Right atrium auricular region (tissue), 2 donors: ENCODE results near the gene MYCBP2. TPM values are rescaled to one million over a fixed set of nuclear protein-coding genes. Genes with fewer than 3 reads are reported as not detected.
A peak's percentile ranks its signal among the peaks of the same experiment; 100 is the strongest.

Source experiments
- DNase-seq: peaks from one replicate; pipeline ENCODE4 v3.0.0-alpha.2; 2019; ENCODE audit warnings: low spot score
- H3K27ac ChIP-seq, 2 donors: fragments of 200-600 bp; sonication (generic); 1 replicate in 1 of 2; 2 replicates in 1 of 2; pipeline ENCODE4 v1.5.1; 2016 to 2019
- H3K27me3 ChIP-seq, 2 donors: fragments of 200-600 bp; sonication (generic); one replicate each; pipeline versions ENCODE4 v1.5.1 to v1.6.0; 2017 to 2019
- H3K36me3 ChIP-seq: fragments of 200-600 bp; sonication (generic); one replicate; pipeline ENCODE4 v1.5.1; 2016
- H3K4me1 ChIP-seq, 2 donors: fragments of 200-600 bp; sonication (generic); one replicate each; pipeline versions ENCODE4 v1.5.1 to v1.6.0; 2017 to 2019
- H3K4me3 ChIP-seq, 2 donors: fragments of 200-600 bp; sonication (generic); 1 replicate in 1 of 2; 2 replicates in 1 of 2; pipeline ENCODE4 v1.5.1; 2017 to 2019; ENCODE audit warnings: mild to moderate bottlenecking in 1 of 2, moderate library complexity in 1 of 2
- H3K9me3 ChIP-seq, 2 donors: fragments of 200-600 bp; sonication (generic); one replicate each; pipeline ENCODE4 v1.5.1; 2019
- CTCF ChIP-seq, 2 donors: fragments of 200-600 bp; sonication (generic); IDR thresholded peaks; one replicate each; pipeline ENCODE4 v1.5.1; 2019; ENCODE audit warnings: antibody characterized with exemption in 2 of 2
- total RNA-seq, 2 donors: library from RNA; depleted of rRNA; stranded (reverse); fragments of >200 nt; gene quantifications; one replicate each; pipeline ENCODE4 v1.1.0, GENCODE V29; 2016

Gene MYCBP2
- total RNA-seq, 2 donors from 2014 or later: 78.6 to 91.2 TPM

GRCh38 chr13:77335543-77335942 lies 8.6 kb upstream of the MYCBP2 start:
- no peak overlapping the region for H3K27ac ChIP-seq
- no peak overlapping the region for H3K4me3 ChIP-seq
- DNase-seq: no peak
- no peaks in the 10 kb centered on the region for H3K27me3 ChIP-seq
- TF ChIP-seq CTCF (IDR thresholded peaks at IDR 0.05): no peak
- H3K36me3 ChIP-seq: no peaks in the 10 kb centered on the region
- H3K9me3 ChIP-seq: no peaks in the 10 kb centered on the region
- no peaks in the 10 kb centered on the region for H3K4me1 ChIP-seq

- DNase-seq: no peak
- peaks cover 0 to 4% of the 10 kb centered on the region in 2 donors for H3K4me1 ChIP-seq
- no peak overlapping the region for H3K27ac ChIP-seq
- H3K36me3 ChIP-seq: no peaks in the 10 kb centered on the region
- no peak for TF ChIP-seq CTCF (IDR thresholded peaks at IDR 0.05)
- H3K27me3 ChIP-seq: no peaks in the 10 kb centered on the region
- H3K4me3 ChIP-seq: no peak overlapping the region
- H3K9me3 ChIP-seq: no peaks in the 10 kb centered on the region
Measured at GRCh38 chr13:77333594-77333993, 6.7 kb upstream of the MYCBP2 start.

- Histone ChIP-seq H3K4me1 (peaks cover 0 to 18% of the 10 kb centered on the region in 2 donors), H3K4me3 (no peak overlapping the region), H3K36me3 (no peaks in the 10 kb centered on the region), H3K27ac (no peak overlapping the region), H3K27me3 (no peaks in the 10 kb centered on the region), H3K9me3 (no peaks in the 10 kb centered on the region)
- no peak for TF ChIP-seq CTCF (IDR thresholded peaks at IDR 0.05)
- no peak for DNase-seq
Measured at GRCh38 chr13:77331421-77331820, 4.5 kb upstream of the MYCBP2 start.

GRCh38 chr13:77329911-77330584 lies 3.2 kb upstream of the MYCBP2 start:
- Histone ChIP-seq H3K27me3 (no peaks in the 10 kb centered on the region), H3K27ac (peak overlapping the region; percentile 81 to 94), H3K4me1 (peaks cover 0 to 20% of the 10 kb centered on the region in 2 donors), H3K9me3 (no peaks in the 10 kb centered on the region), H3K36me3 (no peaks in the 10 kb centered on the region), H3K4me3 (peak overlapping the region; percentile 73 to 89)
- DNase-seq: no peak
- no peak for TF ChIP-seq CTCF (IDR thresholded peaks at IDR 0.05)

- Histone ChIP-seq H3K36me3 (no peaks in the 10 kb centered on the region), H3K27ac (peak overlapping the region; percentile 81 to 94), H3K27me3 (no peaks in the 10 kb centered on the region), H3K4me1 (peaks cover 0 to 27% of the 10 kb centered on the region in 2 donors), H3K4me3 (peak overlapping the region; percentile 73 to 89), H3K9me3 (no peaks in the 10 kb centered on the region)
- peak; percentile 90 for DNase-seq
- TF ChIP-seq CTCF (IDR thresholded peaks at IDR 0.05): no peak
Measured at GRCh38 chr13:77329133-77329910, 2.4 kb upstream of the MYCBP2 start.
